Natural killer cell (primary cell): Measurements from ENCODE around the gene FOXJ2. TPM values are rescaled to one million over a fixed set of nuclear protein-coding genes. Genes with fewer than 3 reads are reported as not detected.
A peak's percentile ranks its signal among the peaks of the same experiment; 100 is the strongest.

Experiments used
- ATAC-seq, 3 donors: fragments of 150-1000 bp in 2 of 3; fragments of 200-7000 bp in 1 of 3; cut with Tn5 transposase; 1 replicate in 1 of 3; 2 replicates in 2 of 3; pipeline ENCODE4 v1.10.0; 2021; ENCODE audit warnings: mild to moderate bottlenecking in 2 of 3, moderate library complexity in 2 of 3
- DNase-seq, 2 donors: peaks; one replicate each; pipeline versions ENCODE4 v3.0.0 to v3.0.0-alpha.2; 2013 to 2021; ENCODE audit warnings: mixed read lengths in 1 of 2
- H3K27ac ChIP-seq: one replicate; pipeline ENCODE4 v1.5.1; 2013; ENCODE audit warnings: mild to moderate bottlenecking, low read length
- H3K27me3 ChIP-seq: one replicate; pipeline ENCODE4 v1.6.1; 2013; ENCODE audit warnings: low read length; ENCODE audit not compliant: control insufficient read depth, insufficient read depth
- H3K36me3 ChIP-seq: one replicate; pipeline ENCODE4 v1.6.1; 2013; ENCODE audit warnings: low read length; ENCODE audit not compliant: control insufficient read depth, insufficient read depth
- H3K4me1 ChIP-seq: one replicate; pipeline ENCODE4 v1.6.1; 2013; ENCODE audit warnings: low read length; ENCODE audit not compliant: control insufficient read depth, insufficient read depth
- H3K4me3 ChIP-seq: one replicate; pipeline ENCODE4 v1.5.1; 2013; ENCODE audit warnings: low read length
- H3K9me3 ChIP-seq: one replicate; pipeline ENCODE4 v1.6.1; 2013; ENCODE audit warnings: low read length; ENCODE audit not compliant: control insufficient read depth, insufficient read depth
- H3K27ac Mint-ChIP-seq, 2 donors: one replicate each; pipeline ENCODE4 v1.8.0; 2022; ENCODE audit warnings: mild to moderate bottlenecking in 2 of 2, mixed read lengths in 2 of 2, moderate library complexity in 1 of 2
- H3K27me3 Mint-ChIP-seq, 2 donors: one replicate each; pipeline ENCODE4 v1.8.0; 2022; ENCODE audit warnings: low read depth in 2 of 2, mixed read lengths in 2 of 2
- H3K36me3 Mint-ChIP-seq: one replicate; pipeline ENCODE4 v1.8.0; 2022; ENCODE audit warnings: mixed read lengths
- H3K4me1 Mint-ChIP-seq, 2 donors: one replicate each; pipeline ENCODE4 v1.8.0; 2022; ENCODE audit warnings: mixed read lengths in 2 of 2
- H3K4me3 Mint-ChIP-seq: one replicate; pipeline ENCODE4 v1.8.0; 2022; ENCODE audit warnings: mild to moderate bottlenecking, moderate library complexity, mixed read lengths
- H3K9me3 Mint-ChIP-seq, 2 donors: one replicate each; pipeline ENCODE4 v1.8.0; 2022; ENCODE audit warnings: mixed read lengths in 2 of 2
- WGBS: methylation state at CpG from one replicate; pipeline ENCODE4 v1.1.7; 2013; ENCODE audit warnings: missing lambda C conversion rate; ENCODE audit not compliant: insufficient coverage; 5-methylcytosine and 5-hydroxymethylcytosine counted together
- intact Hi-C: fragments of 100-400 bp; cut with micrococcal nuclease; formaldehyde crosslinking; loops from one replicate; pipeline ENCODE4 v1.14.2; 2022
- total RNA-seq, 4 donors: library from RNA; stranded (reverse); fragments of 120-200 nt in 1 of 4; gene quantifications; one replicate each; pipeline versions ENCODE4 v1.2.3 to v1.2.4, GENCODE V29; 2013 to 2022
- TF ChIP-seq, protein P1 (sequence below): fragments of 200-600 bp; IDR thresholded peaks from one replicate; pipeline ENCODE4 v1.8.0; 2022; ENCODE audit warnings: antibody characterized with exemption

Gene FOXJ2
- total RNA-seq, 3 donors from 2014 or later (not counting 1 experiment from before 2014, with no cell fraction given): 27.8 to 28.5 (median 28.4) TPM

DNA sequence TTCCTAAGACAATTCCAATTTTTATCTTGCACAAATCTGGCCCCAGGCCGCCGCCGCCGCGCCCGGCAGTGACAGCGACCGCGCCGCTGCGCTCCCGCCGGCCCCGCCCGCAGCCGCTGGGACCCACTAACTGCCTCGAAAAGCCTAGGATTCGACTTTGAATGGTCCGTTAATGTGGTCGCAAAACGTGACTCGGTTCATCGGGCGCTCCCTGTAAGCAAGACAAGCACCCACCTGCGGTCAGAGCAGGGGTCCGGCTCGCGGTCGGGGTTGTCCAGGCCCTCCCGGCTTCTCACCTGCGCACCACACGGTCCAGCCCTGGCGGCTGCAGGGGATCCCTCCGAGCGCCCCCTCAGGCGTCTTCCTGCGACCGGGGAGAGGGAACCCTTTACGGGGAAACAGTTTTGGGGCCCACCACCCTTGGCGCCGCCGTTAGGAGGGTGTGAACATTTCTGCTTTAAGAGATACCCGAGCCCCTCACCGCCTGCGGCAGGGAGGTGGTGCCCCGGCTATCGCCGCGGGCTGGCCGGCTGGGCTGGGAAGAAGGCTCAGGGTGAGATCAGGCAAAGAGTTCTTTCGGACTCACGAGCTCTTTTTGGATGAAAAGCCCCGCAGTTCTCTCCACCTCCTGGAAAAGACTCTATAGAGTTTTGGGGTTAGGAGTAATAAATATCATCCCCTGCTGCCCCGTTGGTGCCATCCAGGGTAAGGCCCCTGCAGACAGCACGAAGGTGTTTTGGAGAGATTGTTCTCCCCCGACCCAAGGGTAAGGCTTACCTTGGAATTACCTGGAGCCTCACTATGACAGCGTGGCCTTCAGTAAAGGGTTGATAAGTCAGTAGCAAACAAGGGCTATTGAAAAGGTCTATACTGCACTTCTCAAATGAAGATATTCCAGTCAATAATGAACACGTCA lies 13.6 kb upstream of the FOXJ2 start:
- Mint-ChIP-seq H3K4me3 (peak overlapping the region; percentile 73), H3K4me1 (no peaks in the 10 kb centered on the region)
- intact Hi-C loops: no loop called here

DNA sequence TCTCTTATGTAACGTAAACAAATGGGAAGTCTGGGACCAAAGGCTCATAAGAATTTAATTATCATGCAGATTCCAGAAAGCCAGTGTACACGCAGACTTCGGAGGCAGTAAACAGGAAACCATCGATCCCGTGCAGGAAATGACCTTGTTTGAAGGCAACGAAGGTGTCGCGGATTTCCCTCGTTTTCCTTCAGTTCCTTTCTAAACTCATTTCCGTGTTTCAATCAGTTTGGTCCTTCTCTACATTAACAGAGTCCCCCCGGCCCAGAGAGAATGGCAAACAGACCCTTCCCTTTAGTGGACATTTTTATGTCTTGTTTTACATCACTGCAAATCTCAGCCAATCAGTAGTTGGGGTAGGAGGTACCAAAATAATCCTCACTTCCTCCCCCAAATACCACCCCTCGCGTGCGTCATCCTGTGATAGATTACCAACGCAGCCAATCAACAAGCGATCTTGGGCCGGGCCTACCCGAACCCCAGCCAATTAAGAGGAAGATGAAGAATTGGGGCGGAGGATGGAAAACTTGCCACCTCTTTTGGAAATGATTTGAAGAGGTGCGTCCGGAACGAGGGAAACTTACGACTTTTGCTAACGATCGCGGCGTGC lies 6.1 kb upstream of the FOXJ2 start:
- intact Hi-C loops: loop anchor here (1.0 to 2.0 kb wide), 3 partner anchors 56 to 216 kb away; partner anchors contain the start of gene NECAP1
- H3K9me3 Mint-ChIP-seq: no peaks in the 10 kb centered on the region
- WGBS: 0% methylated on average over 27 of the region's 27 CpGs
- H3K36me3 Mint-ChIP-seq: peaks cover 7% of the 10 kb centered on the region
- Histone ChIP-seq H3K36me3 (no peaks in the 10 kb centered on the region), H3K27me3 (no peaks in the 10 kb centered on the region), H3K9me3 (no peaks in the 10 kb centered on the region), H3K4me3 (peak overlapping the region; percentile 88), H3K4me1 (peaks cover 13% of the 10 kb centered on the region), H3K27ac (peak overlapping the region; percentile 99)
- ATAC-seq (peak; percentile 93 to 99 (median 93)), DNase-seq (peak; percentile 94 to 98)
- TF ChIP-seq, protein P1, sequence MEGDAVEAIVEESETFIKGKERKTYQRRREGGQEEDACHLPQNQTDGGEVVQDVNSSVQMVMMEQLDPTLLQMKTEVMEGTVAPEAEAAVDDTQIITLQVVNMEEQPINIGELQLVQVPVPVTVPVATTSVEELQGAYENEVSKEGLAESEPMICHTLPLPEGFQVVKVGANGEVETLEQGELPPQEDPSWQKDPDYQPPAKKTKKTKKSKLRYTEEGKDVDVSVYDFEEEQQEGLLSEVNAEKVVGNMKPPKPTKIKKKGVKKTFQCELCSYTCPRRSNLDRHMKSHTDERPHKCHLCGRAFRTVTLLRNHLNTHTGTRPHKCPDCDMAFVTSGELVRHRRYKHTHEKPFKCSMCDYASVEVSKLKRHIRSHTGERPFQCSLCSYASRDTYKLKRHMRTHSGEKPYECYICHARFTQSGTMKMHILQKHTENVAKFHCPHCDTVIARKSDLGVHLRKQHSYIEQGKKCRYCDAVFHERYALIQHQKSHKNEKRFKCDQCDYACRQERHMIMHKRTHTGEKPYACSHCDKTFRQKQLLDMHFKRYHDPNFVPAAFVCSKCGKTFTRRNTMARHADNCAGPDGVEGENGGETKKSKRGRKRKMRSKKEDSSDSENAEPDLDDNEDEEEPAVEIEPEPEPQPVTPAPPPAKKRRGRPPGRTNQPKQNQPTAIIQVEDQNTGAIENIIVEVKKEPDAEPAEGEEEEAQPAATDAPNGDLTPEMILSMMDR: no peak
- no peaks in the 10 kb centered on the region for H3K27me3 Mint-ChIP-seq
- H3K4me1 Mint-ChIP-seq: peaks cover 17 to 18% of the 10 kb centered on the region in 2 donors
- peak overlapping the region; percentile 100 for H3K27ac Mint-ChIP-seq
- peak overlapping the region; percentile 99 for H3K4me3 Mint-ChIP-seq

More for the DNA sequence above, 13.6 kb upstream of the FOXJ2 start:
- H3K9me3 ChIP-seq: no peaks in the 10 kb centered on the region
- H3K27ac ChIP-seq: no peak overlapping the region
- H3K36me3 ChIP-seq: no peaks in the 10 kb centered on the region
- peak overlapping the region in 1 of 2 donors; percentile 31 for H3K27ac Mint-ChIP-seq
- H3K9me3 Mint-ChIP-seq: no peaks in the 10 kb centered on the region
- H3K4me3 ChIP-seq: peak overlapping the region; percentile 20
- H3K4me1 ChIP-seq: peaks cover 13% of the 10 kb centered on the region
- no peaks in the 10 kb centered on the region for H3K36me3 Mint-ChIP-seq
- H3K27me3 ChIP-seq: peaks cover 20% of the 10 kb centered on the region
- TF ChIP-seq, protein P1: no peak
- DNase-seq (peak; percentile 28 to 31), ATAC-seq (peak; percentile 43 to 70 (median 67))
- WGBS: 3% methylated on average over 58 of the region's 58 CpGs
- peaks cover 31 to 33% of the 10 kb centered on the region in 2 donors for H3K27me3 Mint-ChIP-seq

DNA sequence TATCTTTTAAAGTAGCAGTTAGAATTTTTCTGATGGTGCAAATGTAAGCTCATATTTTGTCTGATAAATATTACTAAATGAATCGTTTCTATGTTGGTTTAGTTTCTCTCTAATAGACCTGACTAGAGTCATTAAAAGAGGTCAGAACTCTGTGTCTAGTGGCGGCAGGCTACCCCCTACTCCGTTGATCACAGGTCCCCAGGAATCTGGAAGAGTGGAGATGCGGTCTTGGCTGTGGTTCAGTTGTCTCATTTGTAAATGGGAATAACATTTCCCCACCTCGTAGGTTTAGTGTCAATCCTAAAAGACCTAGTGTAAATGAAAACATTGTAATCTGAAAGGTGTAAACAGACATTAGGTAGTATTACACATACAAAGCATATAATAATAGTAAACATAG lies 4.7 kb upstream of the FOXJ2 start:
- WGBS: 93% methylated on average over 4 of the region's 5 CpGs
- intact Hi-C loops: loop anchor here (1.0 to 2.0 kb wide), 2 partner anchors 92 to 215 kb away; partner anchors contain the start of gene SLC2A3
- H3K36me3 ChIP-seq: no peaks in the 10 kb centered on the region

More for the DNA sequence above, 4.7 kb upstream of the FOXJ2 start:
- H3K4me3 Mint-ChIP-seq: peak overlapping the region; percentile 99
- DNase-seq: no peak
- Histone ChIP-seq H3K27ac (no peak overlapping the region), H3K4me1 (peaks cover 22% of the 10 kb centered on the region), H3K27me3 (no peaks in the 10 kb centered on the region), H3K9me3 (no peaks in the 10 kb centered on the region), H3K4me3 (no peak overlapping the region)
- H3K9me3 Mint-ChIP-seq: no peaks in the 10 kb centered on the region
- TF ChIP-seq, protein P1: no peak
- H3K36me3 Mint-ChIP-seq: peaks cover 7% of the 10 kb centered on the region
- H3K27ac Mint-ChIP-seq: peak overlapping the region; percentile 100
- H3K4me1 Mint-ChIP-seq: peaks cover 23 to 25% of the 10 kb centered on the region in 2 donors
- ATAC-seq: no peak
- H3K27me3 Mint-ChIP-seq: no peaks in the 10 kb centered on the region
